Measurements from ENCODE around the gene VWA1. TPM values are rescaled to one million over a fixed set of nuclear protein-coding genes. Genes with fewer than 3 reads are reported as not detected.
"Not testable (repeated sequence)": the region's sequence is repeated elsewhere in the genome, so short reads cannot be mapped to it uniquely, and the experiment has no call there.

Gene VWA1
- total RNA-seq, 2 experiments from 2014 or later, result not detected

- peaks cover 10% of the 10 kb centered on the region for H3K4me1 ChIP-seq (ENCODE audit: insufficient read depth, low read length, poor library complexity, severe bottlenecking)
- BruUV-seq (replicated peaks), result no TSS peak
- ChIA-PET CTCF (ENCODE audit: unreplicated experiment) (no interaction called here), POLR2A (no interaction called here)
- H3K27ac ChIP-seq (ENCODE audit: low read depth, low read length, poor library complexity, severe bottlenecking), result no peak overlapping the region
- TF ChIP-seq, protein P1, sequence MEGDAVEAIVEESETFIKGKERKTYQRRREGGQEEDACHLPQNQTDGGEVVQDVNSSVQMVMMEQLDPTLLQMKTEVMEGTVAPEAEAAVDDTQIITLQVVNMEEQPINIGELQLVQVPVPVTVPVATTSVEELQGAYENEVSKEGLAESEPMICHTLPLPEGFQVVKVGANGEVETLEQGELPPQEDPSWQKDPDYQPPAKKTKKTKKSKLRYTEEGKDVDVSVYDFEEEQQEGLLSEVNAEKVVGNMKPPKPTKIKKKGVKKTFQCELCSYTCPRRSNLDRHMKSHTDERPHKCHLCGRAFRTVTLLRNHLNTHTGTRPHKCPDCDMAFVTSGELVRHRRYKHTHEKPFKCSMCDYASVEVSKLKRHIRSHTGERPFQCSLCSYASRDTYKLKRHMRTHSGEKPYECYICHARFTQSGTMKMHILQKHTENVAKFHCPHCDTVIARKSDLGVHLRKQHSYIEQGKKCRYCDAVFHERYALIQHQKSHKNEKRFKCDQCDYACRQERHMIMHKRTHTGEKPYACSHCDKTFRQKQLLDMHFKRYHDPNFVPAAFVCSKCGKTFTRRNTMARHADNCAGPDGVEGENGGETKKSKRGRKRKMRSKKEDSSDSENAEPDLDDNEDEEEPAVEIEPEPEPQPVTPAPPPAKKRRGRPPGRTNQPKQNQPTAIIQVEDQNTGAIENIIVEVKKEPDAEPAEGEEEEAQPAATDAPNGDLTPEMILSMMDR (conservative IDR thresholded peaks at IDR 0.05; ENCODE audit: low read length), result no peak
- no peak for TF ChIP-seq EZH2phosphoT487 (IDR thresholded peaks at IDR 0.05; ENCODE audit: borderline replicate concordance, low read depth, low read length)
- DNase-seq (ENCODE audit: low spot score), result no peak
- no peak overlapping the region for H3K4me3 ChIP-seq (ENCODE audit: low read depth, low read length, poor library complexity, severe bottlenecking)
- no peak overlapping the region for H3K4me2 ChIP-seq (ENCODE audit: low read length)
- H2AFZ ChIP-seq (ENCODE audit: low read length), result no peak overlapping the region
- H3K79me2 ChIP-seq (ENCODE audit: insufficient read depth, low read depth, low read length), result peaks cover 32% of the 10 kb centered on the region
- H3K36me3 ChIP-seq (ENCODE audit: insufficient read depth, low read length), result peaks cover 57% of the 10 kb centered on the region
- no peaks in the 10 kb centered on the region for H3K9me2 ChIP-seq (ENCODE audit: insufficient read depth, low read length)
- no peaks in the 10 kb centered on the region for H3K9me3 ChIP-seq (ENCODE audit: low read length)
- intact Hi-C loops (cut with micrococcal nuclease; ENCODE audit: unreplicated experiment), result no loop called here
- H4K20me1 ChIP-seq (ENCODE audit: insufficient read depth, low read length), result no peaks in the 10 kb centered on the region
These were observed 41.7 kb downstream of the VWA1 start for GRCh38 chr1:1477206-1477605.

- Histone ChIP-seq H3K9me2 (ENCODE audit: insufficient read depth, low read length) (no peaks in the 10 kb centered on the region), H3K9me3 (ENCODE audit: low read length) (no peaks in the 10 kb centered on the region), H3K36me3 (ENCODE audit: insufficient read depth, low read length) (peaks cover 69% of the 10 kb centered on the region), H3K4me2 (ENCODE audit: low read length) (no peak overlapping the region), H4K20me1 (ENCODE audit: insufficient read depth, low read length) (no peaks in the 10 kb centered on the region), H3K27ac (ENCODE audit: low read depth, low read length, poor library complexity, severe bottlenecking) (no peak overlapping the region), H3K4me1 (ENCODE audit: insufficient read depth, low read length, poor library complexity, severe bottlenecking) (no peaks in the 10 kb centered on the region), H3K79me2 (ENCODE audit: insufficient read depth, low read depth, low read length) (peaks cover 8% of the 10 kb centered on the region; the same call in 1 of the 2 replicates), H2AFZ (ENCODE audit: low read length) (no peak overlapping the region), H3K4me3 (ENCODE audit: low read depth, low read length, poor library complexity, severe bottlenecking) (no peak overlapping the region)
- no peak for DNase-seq (ENCODE audit: low spot score)
- BruUV-seq (replicated peaks), result no TSS peak
- ChIA-PET CTCF (ENCODE audit: unreplicated experiment) (no interaction called here), POLR2A (no interaction called here)
- intact Hi-C loops (cut with micrococcal nuclease; ENCODE audit: unreplicated experiment), result no loop called here
- TF ChIP-seq, protein P1 (conservative IDR thresholded peaks at IDR 0.05; ENCODE audit: low read length), result no peak
- no peak for TF ChIP-seq EZH2phosphoT487 (IDR thresholded peaks at IDR 0.05; ENCODE audit: borderline replicate concordance, low read depth, low read length)
These were observed 44.3 kb downstream of the VWA1 start for GRCh38 chr1:1479547-1480487.

- H2AFZ ChIP-seq (ENCODE audit: low read length); POLR2A ChIA-PET; H3K4me1 ChIP-seq (ENCODE audit: insufficient read depth, low read length, poor library complexity, severe bottlenecking); DNase-seq (ENCODE audit: low spot score); H3K9me3 ChIP-seq (ENCODE audit: low read length); intact Hi-C loops (cut with micrococcal nuclease; ENCODE audit: unreplicated experiment); H3K27ac ChIP-seq (ENCODE audit: low read depth, low read length, poor library complexity, severe bottlenecking); H4K20me1 ChIP-seq (ENCODE audit: insufficient read depth, low read length); H3K79me2 ChIP-seq (ENCODE audit: insufficient read depth, low read depth, low read length); CTCF ChIA-PET (ENCODE audit: unreplicated experiment); H3K4me3 ChIP-seq (ENCODE audit: low read depth, low read length, poor library complexity, severe bottlenecking); H3K4me2 ChIP-seq (ENCODE audit: low read length); BruUV-seq (replicated peaks); H3K9me2 ChIP-seq (ENCODE audit: insufficient read depth, low read length): not testable (repeated sequence)
- peaks cover 69% of the 10 kb centered on the region for H3K36me3 ChIP-seq (ENCODE audit: insufficient read depth, low read length)
These were observed 45.0 kb downstream of the VWA1 start for GRCh38 chr1:1480488-1480867.

- H4K20me1 ChIP-seq (ENCODE audit: insufficient read depth, low read length); H3K9me2 ChIP-seq (ENCODE audit: insufficient read depth, low read length); CTCF ChIA-PET (ENCODE audit: unreplicated experiment); H3K9me3 ChIP-seq (ENCODE audit: low read length); H2AFZ ChIP-seq (ENCODE audit: low read length); H3K4me1 ChIP-seq (ENCODE audit: insufficient read depth, low read length, poor library complexity, severe bottlenecking); DNase-seq (ENCODE audit: low spot score); H3K4me3 ChIP-seq (ENCODE audit: low read depth, low read length, poor library complexity, severe bottlenecking); H3K79me2 ChIP-seq (ENCODE audit: insufficient read depth, low read depth, low read length); POLR2A ChIA-PET; intact Hi-C loops (cut with micrococcal nuclease; ENCODE audit: unreplicated experiment); H3K4me2 ChIP-seq (ENCODE audit: low read length); H3K27ac ChIP-seq (ENCODE audit: low read depth, low read length, poor library complexity, severe bottlenecking); BruUV-seq (replicated peaks): not testable (repeated sequence)
- H3K36me3 ChIP-seq (ENCODE audit: insufficient read depth, low read length), result peaks cover 70% of the 10 kb centered on the region
These were observed 46.3 kb downstream of the VWA1 start for GRCh38 chr1:1481811-1482210.

Data from OCI-LY7 (cell line).